A673 (cell line): ENCODE results near the gene MICALL2. TPM values are rescaled to one million over a fixed set of nuclear protein-coding genes. Genes with fewer than 3 reads are reported as not detected.

Source experiments
- BruUV-seq: library from RNA; stranded (reverse); fragments of 400-500 nt; replicated peaks from 2 replicates; lab custom pipeline; 2021; lab: Mats Ljungman, UMichigan
- CTCF ChIA-PET: fragments of 300-600 bp; sonication (Branson Sonifier 250); formaldehyde crosslinking; loops from one replicate; lab custom pipeline; 2022; ENCODE audit warnings: antibody characterized with exemption; lab: Charles Lee
- POLR2A ChIA-PET: fragments of 300-600 bp; sonication (Branson Sonifier 250); formaldehyde crosslinking; loops from one replicate; lab custom pipeline; 2022; ENCODE audit warnings: antibody characterized with exemption; ENCODE audit not compliant: low non-redundant PET; lab: Charles Lee
- DNase-seq: peaks from one replicate; pipeline ENCODE4 v3.0.0-alpha.2; 2015; ENCODE audit warnings: low spot score
- H3K27ac ChIP-seq: fragments of 200-600 bp; sonication (generic); 2 replicates; pipeline ENCODE4 v1.5.1; 2016; ENCODE audit warnings: mixed run types, low read depth, mild to moderate bottlenecking, mixed read lengths, antibody characterized with exemption, low read length; ENCODE audit not compliant: poor library complexity, severe bottlenecking
- H3K27me3 ChIP-seq: fragments of 200-600 bp; sonication (generic); replicated peaks from 2 replicates; pipeline ENCODE4 v1.6.1; 2017; ENCODE audit warnings: mixed run types, low read depth, mild to moderate bottlenecking, mixed read lengths, antibody characterized with exemption, low read length; ENCODE audit not compliant: insufficient read depth, poor library complexity
- H3K36me3 ChIP-seq: fragments of 200-600 bp; sonication (generic); 2 replicates; pipeline ENCODE4 v1.6.1; 2016; ENCODE audit warnings: mixed run types, mild to moderate bottlenecking, mixed read lengths, antibody characterized with exemption, low read length; ENCODE audit not compliant: insufficient read depth, poor library complexity, severe bottlenecking
- H3K4me1 ChIP-seq: fragments of 200-600 bp; sonication (generic); 2 replicates; pipeline ENCODE4 v1.6.1; 2017; ENCODE audit warnings: mixed run types, mild to moderate bottlenecking, mixed read lengths, antibody characterized with exemption, low read length; ENCODE audit not compliant: insufficient read depth, poor library complexity, severe bottlenecking
- H3K4me3 ChIP-seq: fragments of 200-600 bp; sonication (generic); 2 replicates; pipeline ENCODE4 v1.5.1; 2016; ENCODE audit warnings: low read depth, mixed run types, mild to moderate bottlenecking, mixed read lengths, low read length; ENCODE audit not compliant: poor library complexity, severe bottlenecking
- H3K9me3 ChIP-seq: fragments of 200-600 bp; sonication (generic); 2 replicates; pipeline ENCODE4 v1.6.1; 2016; ENCODE audit warnings: mixed run types, low read depth, mild to moderate bottlenecking, mixed read lengths, antibody characterized with exemption, low read length; ENCODE audit not compliant: poor library complexity, severe bottlenecking
- EZH2 ChIP-seq: fragments of 200-600 bp; sonication (generic); IDR thresholded peaks from 2 replicates; pipeline ENCODE4 v1.6.1; 2017; ENCODE audit warnings: borderline replicate concordance, low read depth, mild to moderate bottlenecking, mixed read lengths, antibody characterized with exemption, low read length; ENCODE audit not compliant: poor library complexity, severe bottlenecking
- intact Hi-C: fragments of 100-400 bp; cut with micrococcal nuclease; formaldehyde crosslinking; loops from one replicate; pipeline ENCODE4 v1.10.0; 2022; ENCODE audit not compliant: unreplicated experiment
- total RNA-seq: library from RNA; stranded (reverse); gene quantifications from 2 replicates; pipeline ENCODE4 v1.2.3, GENCODE V29; 2021
- TF ChIP-seq, protein P1 (sequence below): fragments of 300-800, 200-600 bp; sonication (generic); conservative IDR thresholded peaks from 2 replicates; pipeline ENCODE4 v1.5.1; 2017; ENCODE audit warnings: low read depth, mild to moderate bottlenecking, antibody characterized with exemption, low read length, moderate library complexity, mixed read lengths

Gene MICALL2
- total RNA-seq, 1 experiment from 2014 or later, result 10.1 TPM

DNA sequence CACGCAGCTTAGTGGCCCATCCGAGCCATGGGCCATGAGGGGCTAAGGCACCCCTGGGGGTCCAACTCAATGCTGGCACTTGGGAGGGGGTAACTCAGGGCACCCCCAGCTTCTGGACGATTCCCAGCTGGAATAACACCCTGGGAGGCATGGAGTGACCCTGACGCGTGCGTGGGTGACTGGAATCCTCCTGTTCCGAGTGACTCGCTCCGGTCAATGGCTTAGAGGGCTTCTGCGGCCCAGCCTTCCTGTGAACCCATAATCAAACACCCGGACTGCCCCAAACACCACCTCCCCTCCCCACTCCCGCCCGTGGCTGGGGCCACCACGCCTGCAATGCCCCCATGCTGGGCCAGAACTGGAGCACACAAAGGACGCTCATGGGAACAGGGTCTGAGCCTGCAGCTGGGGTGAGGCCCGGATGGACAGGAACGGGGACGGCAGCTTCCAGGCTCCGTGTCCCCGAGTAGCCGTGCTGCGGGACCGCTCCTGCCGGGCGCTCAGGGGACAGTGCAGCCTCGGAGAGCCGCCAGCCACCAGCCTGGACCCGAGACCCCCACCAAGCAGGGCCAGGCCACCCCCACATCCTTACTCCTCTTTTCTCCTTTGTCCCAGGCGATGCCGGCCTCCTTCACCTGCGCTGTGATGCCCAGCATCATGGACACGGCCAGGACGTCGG is 36.4 kb upstream of the MICALL2 start:
- Histone ChIP-seq H3K9me3 (no peaks in the 10 kb centered on the region), H3K27ac (no peak overlapping the region), H3K4me1 (no peaks in the 10 kb centered on the region), H3K27me3 (no peaks in the 10 kb centered on the region), H3K36me3 (peaks cover 24% of the 10 kb centered on the region), H3K4me3 (no peak overlapping the region)
- BruUV-seq, result no TSS peak
- no peak for DNase-seq
- CTCF ChIA-PET, result no interaction called here
- POLR2A ChIA-PET, result interaction anchor here (0.7 kb wide), 1 partner anchor 372 kb away, joined by 3 read pairs; no protein-coding TSS in a partner anchor
- intact Hi-C loops, result no loop called here
- TF ChIP-seq, protein P1, sequence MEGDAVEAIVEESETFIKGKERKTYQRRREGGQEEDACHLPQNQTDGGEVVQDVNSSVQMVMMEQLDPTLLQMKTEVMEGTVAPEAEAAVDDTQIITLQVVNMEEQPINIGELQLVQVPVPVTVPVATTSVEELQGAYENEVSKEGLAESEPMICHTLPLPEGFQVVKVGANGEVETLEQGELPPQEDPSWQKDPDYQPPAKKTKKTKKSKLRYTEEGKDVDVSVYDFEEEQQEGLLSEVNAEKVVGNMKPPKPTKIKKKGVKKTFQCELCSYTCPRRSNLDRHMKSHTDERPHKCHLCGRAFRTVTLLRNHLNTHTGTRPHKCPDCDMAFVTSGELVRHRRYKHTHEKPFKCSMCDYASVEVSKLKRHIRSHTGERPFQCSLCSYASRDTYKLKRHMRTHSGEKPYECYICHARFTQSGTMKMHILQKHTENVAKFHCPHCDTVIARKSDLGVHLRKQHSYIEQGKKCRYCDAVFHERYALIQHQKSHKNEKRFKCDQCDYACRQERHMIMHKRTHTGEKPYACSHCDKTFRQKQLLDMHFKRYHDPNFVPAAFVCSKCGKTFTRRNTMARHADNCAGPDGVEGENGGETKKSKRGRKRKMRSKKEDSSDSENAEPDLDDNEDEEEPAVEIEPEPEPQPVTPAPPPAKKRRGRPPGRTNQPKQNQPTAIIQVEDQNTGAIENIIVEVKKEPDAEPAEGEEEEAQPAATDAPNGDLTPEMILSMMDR, result no peak
- no peak for TF ChIP-seq EZH2

DNA sequence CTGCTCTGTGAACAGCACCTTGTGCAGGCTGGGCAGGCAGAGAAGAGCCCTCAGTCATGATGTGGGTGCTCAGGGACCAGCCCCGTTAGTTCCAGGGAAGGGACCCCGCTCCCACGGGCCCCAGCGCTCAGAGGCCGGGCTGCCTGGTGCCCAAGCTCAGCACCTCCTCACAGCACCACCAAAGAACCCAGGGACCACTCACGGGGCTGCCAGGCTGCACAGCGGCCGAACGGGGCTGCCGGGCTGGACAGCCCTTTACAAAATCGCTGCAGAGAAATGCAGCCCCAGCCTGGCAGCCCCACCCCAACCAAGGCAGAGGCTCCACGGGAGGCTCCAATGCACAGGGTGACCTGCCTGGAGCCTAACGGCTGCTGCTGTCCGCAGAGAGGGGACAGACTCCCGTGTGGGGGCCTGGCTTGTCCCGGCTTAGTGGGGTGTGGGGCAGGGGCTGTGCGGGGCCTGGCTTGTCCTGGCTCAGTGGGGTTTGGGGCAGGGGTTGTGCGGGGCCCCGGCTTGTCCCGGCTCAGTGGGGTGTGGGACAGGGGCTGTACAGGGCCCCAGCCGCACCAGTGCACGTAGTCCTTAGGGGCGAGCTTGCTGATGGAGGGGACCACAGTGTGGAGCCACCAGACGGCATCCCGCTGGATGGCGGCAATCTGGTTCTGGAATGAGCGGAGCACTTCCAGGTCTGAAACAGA is 35.7 kb upstream of the MICALL2 start:
- intact Hi-C loops, result no loop called here
- no peaks in the 10 kb centered on the region for H3K9me3 ChIP-seq
- no peak overlapping the region for H3K4me3 ChIP-seq
- peaks cover 24% of the 10 kb centered on the region for H3K36me3 ChIP-seq
- no peaks in the 10 kb centered on the region for H3K27me3 ChIP-seq
- POLR2A ChIA-PET, result interaction anchor here (0.7 kb wide), 1 partner anchor 371 kb away, joined by 3 read pairs; no protein-coding TSS in a partner anchor
- CTCF ChIA-PET, result no interaction called here
- DNase-seq, result no peak
- no peak overlapping the region for H3K27ac ChIP-seq
- TF ChIP-seq EZH2, result no peak
- TF ChIP-seq, protein P1, result no peak
- no TSS peak for BruUV-seq
- H3K4me1 ChIP-seq, result no peaks in the 10 kb centered on the region

DNA sequence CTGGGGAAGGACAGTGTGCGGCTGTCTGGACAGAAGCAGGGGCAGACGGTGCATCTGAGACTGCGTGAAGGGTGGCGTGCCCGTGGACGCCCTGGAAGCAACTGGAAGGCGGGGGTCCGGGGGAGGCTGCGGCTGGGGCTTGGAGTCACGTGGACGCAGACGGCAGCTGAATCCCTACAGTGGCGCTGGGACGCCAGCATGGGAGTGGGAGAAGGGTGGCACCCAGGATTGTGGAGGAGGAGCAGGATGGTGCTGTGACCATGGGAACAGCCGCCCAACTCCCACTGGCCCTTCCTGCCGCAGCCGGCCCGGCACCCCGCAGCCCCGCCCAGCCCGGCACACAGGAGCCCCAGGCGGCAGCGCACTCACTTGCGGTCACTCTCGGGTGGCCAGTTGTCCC is 35.2 kb upstream of the MICALL2 start:
- no peaks in the 10 kb centered on the region for H3K27me3 ChIP-seq
- ChIA-PET CTCF (no interaction called here), POLR2A (no interaction called here)
- no peak for DNase-seq
- no peak overlapping the region for H3K27ac ChIP-seq
- no peak overlapping the region for H3K4me3 ChIP-seq
- no peaks in the 10 kb centered on the region for H3K9me3 ChIP-seq
- TF ChIP-seq, protein P1, result no peak
- TF ChIP-seq EZH2, result no peak
- BruUV-seq, result no TSS peak
- intact Hi-C loops, result no loop called here
- peaks cover 24% of the 10 kb centered on the region for H3K36me3 ChIP-seq
- H3K4me1 ChIP-seq, result no peaks in the 10 kb centered on the region
